Stimulated activated CD4-positive, alpha-beta T cell treated with anti-CD3 and anti-CD28 coated beads, Interleukin-2, amount 100 ng/mL, for 48 hours (primary cell): ENCODE measurements around the gene PSMA5.
"Not testable (repeated sequence)": the region's sequence is repeated elsewhere in the genome, so short reads cannot be mapped to it uniquely, and the experiment has no call there.

Experiments
- DNase-seq, 2 donors: peaks; one replicate each; pipeline ENCODE4 v3.0.0-alpha.2; 2020

Gene PSMA5

DNA sequence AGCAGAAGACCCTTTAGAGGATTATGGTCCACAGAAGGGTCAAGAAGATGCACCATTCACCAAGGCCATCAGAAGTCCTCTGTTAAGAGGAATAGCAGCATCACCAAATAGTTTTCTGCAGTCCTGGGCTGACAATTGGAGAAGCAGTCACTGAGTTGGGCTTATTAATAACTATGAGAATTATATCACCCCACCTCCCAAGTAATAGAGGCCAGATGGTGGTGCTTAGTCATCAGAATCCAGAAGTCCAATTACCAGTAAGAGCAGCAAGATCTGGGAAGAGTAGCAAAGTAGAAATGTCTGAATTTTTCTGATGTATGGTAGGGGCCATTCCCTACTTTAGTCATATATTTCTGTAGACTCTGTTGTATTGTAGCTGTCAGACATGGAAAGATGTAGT, 6.1 kb upstream of the PSMA5 start:
- DNase-seq = no peak

- DNase-seq = no peak
Measured at GRCh38 chr1:109427171-109427467, 871 bp upstream of the PSMA5 start.

DNA sequence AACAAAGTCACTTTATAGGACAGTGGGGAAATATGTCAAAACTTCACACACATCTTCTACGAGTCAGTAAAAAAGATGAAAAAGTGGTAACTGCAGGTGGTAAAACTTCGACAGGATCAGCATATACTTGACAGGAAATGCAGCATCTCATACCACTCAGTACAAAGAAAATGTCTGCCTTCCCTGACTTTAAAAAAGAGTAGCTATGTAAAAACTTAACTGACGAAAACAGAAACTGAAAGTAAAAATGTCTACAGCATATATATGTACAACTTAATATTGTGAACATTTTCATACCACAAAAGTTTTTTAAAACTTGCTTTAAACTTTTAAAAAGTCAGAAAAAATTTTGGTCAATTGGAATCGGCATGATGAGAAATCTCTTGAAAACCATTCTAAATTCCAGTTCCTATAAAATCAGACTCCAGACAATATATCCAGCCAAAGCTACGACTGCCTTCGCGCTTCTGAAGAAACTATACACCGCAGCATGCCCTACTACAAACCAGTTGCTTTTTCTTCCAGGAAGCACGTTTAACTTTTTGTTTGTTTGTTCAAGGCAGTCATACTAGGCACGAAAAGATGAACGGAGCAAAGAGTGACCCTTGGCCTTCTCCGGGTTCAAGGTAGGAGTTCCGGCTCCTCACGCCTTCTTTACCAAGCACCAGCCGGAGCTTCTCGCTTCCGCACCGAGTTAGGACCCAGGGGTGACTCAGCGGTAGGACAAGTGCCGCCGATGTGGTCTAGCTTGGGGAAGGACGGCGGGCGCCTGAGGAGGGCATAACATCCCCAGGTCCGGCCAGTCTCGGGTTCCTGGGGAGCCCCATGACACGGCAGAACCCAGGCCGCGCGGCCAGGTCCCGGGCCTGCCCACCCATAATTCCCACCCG, 612 bp downstream of the PSMA5 start:
- peak; percentile 50 to 52 for DNase-seq

DNA sequence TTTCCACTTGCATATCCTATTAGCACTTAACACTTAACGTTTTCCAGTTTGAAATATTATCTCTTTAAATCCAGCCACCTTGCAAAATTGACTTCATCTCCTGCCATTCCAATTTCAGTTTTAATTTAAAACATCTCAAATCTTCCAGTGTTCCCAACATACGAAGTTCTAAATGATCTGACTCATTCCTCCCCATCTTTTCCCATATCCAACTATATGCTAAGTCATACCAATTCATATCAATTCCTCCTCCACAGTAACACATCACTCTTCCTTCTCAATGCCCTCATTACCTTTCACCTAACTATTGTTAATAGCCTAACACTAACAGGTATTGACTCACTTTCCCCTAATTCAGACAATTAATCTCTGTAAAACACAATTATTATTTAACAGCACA, 2.8 kb downstream of the PSMA5 start:
- DNase-seq = no peak

- no peak for DNase-seq
Measured at GRCh38 chr1:109412551-109412950, 13.7 kb downstream of the PSMA5 start.

GRCh38 chr1:109404838-109405237, 21.4 kb downstream of the PSMA5 start:
- DNase-seq = no peak

GRCh38 chr1:109402025-109402424, 24.2 kb downstream of the PSMA5 start:
- no peak for DNase-seq

DNA sequence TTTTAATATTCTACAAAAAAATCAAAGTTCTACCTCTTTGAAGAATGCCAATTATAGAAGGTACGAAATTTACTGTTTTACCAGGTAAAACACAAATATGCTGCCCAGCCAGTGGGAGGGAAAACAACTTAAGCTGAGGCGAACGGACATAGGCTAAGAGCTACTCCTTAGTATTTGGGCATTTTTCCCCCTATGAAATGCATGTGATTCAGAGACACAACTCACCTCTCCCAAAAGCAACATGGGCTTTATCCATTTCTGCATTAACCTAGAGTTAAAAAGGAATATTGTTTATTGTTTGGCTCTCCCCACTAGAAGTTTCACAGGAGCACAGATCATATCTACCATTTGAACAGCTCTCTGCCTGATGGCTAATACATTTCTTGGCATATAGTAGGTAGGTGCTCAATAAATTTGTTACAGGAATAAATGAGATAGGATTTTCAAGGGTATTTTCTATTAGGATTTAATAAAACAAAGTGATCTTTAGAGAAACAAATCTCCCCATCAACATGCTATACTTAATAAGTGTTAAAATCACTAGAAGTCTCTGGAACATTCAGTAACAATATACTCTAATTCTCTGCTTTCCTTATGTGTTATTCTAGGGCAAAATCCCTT, 26.1 kb downstream of the PSMA5 start:
- no peak for DNase-seq

GRCh38 chr1:109399326-109399957, 26.8 kb downstream of the PSMA5 start:
- DNase-seq = peak; percentile 22 to 27

DNA sequence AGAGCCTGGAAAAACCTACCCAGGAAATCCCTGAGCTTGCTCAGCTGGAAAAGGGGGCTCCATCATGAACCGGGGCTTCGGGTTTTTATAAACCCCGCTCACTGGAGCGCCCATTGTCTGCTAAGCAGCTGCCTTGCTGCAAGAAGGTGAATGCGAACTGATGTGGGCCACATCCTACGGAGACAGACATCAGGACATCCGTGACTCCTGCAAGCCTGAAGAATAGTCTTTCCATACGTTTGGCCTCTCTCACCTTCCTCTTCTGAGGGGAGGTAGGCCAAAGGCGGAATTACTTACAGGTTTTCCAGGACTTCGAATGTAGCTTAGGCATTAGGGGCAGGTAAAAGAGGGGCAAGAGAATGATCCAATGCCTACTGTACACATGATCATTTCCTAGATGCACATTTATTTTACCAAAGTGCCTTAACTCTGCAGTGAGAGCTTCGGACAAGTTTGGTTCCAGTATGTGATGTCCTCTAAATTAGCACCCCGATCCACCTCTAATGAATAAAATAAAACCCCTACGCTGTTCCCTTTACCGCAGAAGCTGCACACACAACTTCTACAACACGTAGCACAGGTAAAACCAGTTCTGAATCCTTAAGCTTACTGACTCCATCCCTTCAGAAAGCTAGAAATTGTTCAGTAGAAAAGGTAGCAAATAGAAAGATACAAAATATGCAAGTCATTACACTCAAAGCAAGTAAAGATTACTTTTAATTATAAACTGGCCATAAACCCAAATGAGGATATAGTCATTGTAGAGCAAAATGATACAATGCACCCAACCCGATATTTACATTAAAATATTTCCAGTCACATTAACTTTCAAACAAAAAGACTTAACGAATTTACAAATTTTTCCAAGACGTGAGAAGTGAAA, 27.7 kb downstream of the PSMA5 start:
- DNase-seq = peak in 1 of 2 donors; percentile 2

DNA sequence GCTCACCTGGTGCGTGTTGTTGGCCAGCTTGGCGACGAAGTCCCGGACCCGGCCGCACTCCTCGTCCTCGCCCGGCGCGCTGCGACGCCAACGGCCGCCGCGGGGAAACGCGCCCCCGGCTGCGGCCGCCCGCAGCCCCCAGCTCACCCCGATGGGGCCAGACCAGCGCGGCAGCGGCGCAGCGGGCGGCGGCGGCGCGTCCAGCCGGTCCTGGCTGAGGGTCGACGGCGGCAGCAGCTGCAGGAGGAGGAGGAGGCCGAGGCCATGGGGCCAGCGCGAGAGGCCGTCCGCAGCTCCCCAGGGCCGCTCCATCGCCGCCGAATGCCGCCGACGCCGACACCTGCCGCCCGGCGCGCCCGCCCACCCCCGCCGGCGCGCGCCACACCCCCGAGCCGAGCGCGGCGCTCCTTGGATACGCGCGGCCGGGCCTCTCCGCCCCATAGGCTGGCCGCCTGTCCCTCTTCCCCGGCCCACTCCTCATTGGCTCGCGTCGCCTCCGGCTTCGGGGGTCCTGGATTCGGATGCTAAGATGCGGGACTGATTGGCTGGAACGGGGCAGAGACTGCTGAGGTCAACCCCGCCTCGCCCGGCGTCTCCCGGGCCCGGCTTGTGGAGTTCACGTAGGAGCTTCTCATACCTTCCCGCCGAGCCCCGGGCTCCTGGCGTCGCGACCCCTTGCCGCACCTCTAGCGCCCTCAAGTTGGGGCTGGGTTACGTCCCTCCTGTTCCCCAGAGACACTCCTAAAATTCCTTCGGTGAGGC, 28.5 kb downstream of the PSMA5 start, which contains the start of gene SORT1:
TSS of gene SORT1 (minus strand) at position 338 of the 762 bp plus-strand sequence. CDS start at position 312, 26 bp downstream.
- peak; percentile 31 to 56 for DNase-seq

GRCh38 chr1:109396871-109397580, 29.2 kb downstream of the PSMA5 start:
- no peak for DNase-seq

DNA sequence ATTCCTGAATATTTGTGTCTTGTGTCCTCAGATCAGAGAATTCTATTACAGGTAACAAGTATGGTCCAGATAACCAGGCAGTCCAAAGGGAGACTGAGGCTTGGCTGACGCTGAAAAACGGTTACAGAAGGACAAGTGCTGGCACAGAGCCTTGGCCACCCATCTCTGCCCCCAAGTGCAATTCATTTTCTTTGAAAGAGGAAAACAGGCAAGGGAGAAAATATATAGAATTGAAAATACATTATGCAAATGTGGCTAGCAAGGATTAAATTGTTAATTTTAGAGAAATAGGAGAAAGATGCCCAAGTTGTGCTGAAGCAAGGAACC, 29.8 kb downstream of the PSMA5 start:
- DNase-seq = no peak

- no peak for DNase-seq
Measured at GRCh38 chr1:109395602-109396512, 30.4 kb downstream of the PSMA5 start.

- DNase-seq = not testable (repeated sequence)
Measured at GRCh38 chr1:109395282-109395599, 31.0 kb downstream of the PSMA5 start.

DNA sequence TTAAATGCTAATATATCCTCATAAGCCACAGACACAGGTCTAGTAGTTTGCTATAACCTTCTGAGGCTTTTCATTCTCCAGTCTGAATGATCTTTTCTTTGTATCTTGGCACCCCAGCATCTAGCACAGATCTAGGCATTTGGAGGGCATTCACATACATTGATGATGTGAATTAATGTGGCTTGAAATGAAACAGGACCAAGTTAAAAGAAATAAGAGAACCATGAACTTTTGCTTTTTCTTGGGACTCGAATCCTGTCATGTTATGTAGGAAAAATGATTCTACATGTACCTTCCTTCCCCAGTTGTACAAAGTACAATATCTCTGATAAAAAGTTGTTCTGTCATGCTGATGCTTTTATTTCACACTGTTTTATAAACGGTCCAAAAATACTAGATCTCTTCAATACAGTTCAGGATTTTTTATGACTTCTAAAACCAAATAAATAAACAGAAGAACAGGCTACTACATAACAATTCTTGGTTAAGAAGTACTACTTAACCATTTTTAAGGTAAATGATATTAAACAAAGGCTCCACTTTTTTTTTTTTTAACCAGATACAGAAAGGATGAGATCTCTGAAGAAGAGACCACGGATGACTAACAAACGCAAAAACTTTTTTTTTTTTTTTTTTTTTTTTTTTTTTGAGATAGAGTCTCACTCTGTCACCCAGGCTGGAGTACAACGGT, 31.5 kb downstream of the PSMA5 start:
- DNase-seq = no peak

GRCh38 chr1:109393617-109394233, 32.5 kb downstream of the PSMA5 start:
- DNase-seq = no peak

GRCh38 chr1:109392788-109393616, 33.2 kb downstream of the PSMA5 start:
- DNase-seq = no peak
